Caco-2 (cell line): Measurements from ENCODE around the gene DGKQ. TPM values are rescaled to one million over a fixed set of nuclear protein-coding genes. Genes with fewer than 3 reads are reported as not detected.

ENCODE experiments used
- BruUV-seq: library from RNA; stranded (reverse); fragments of 400-500 nt; replicated peaks from 2 replicates; lab custom pipeline; 2021; lab: Mats Ljungman, UMichigan
- CTCF ChIA-PET: fragments of 300-600 bp; sonication (Branson Sonifier 250); formaldehyde crosslinking; loops from one replicate; lab custom pipeline; 2022; ENCODE audit warnings: antibody characterized with exemption; lab: Charles Lee
- POLR2A ChIA-PET: fragments of 300-600 bp; sonication (Branson Sonifier 250); formaldehyde crosslinking; loops from one replicate; lab custom pipeline; 2022; ENCODE audit warnings: antibody characterized with exemption; lab: Charles Lee
- DNase-seq, 2 experiments: peaks; one replicate each; pipeline versions ENCODE4 v3.0.0 to v3.0.0-alpha.2; 2020 to 2022
- H3K27me3 ChIP-seq: replicated peaks from 2 replicates; pipeline ENCODE4 v1.6.0; 2011; ENCODE audit warnings: low read length; ENCODE audit not compliant: control insufficient read depth, insufficient read depth
- H3K36me3 ChIP-seq: 2 replicates; pipeline ENCODE4 v1.5.1; 2011; ENCODE audit warnings: low read length; ENCODE audit not compliant: control insufficient read depth, insufficient read depth
- H3K4me1 ChIP-seq: fragments of 250-450 bp; sonication (Bioruptor Pico); 2 replicates; pipeline ENCODE4 v1.5.1; 2020; ENCODE audit warnings: mild to moderate bottlenecking
- H3K4me3 ChIP-seq: 2 replicates; pipeline ENCODE4 v1.5.1; 2011; ENCODE audit warnings: low read depth, mild to moderate bottlenecking, control low read depth, low read length
- H3K9me3 ChIP-seq: fragments of 250-450 bp; sonication (Bioruptor Pico); 2 replicates; pipeline ENCODE4 v1.5.1; 2020; ENCODE audit warnings: mild to moderate bottlenecking, moderate library complexity
- H3K27ac Mint-ChIP-seq: one replicate; pipeline ENCODE4 v1.8.0; 2022; ENCODE audit warnings: mixed read lengths; ENCODE audit not compliant: unreplicated experiment
- H3K27me3 Mint-ChIP-seq: one replicate; pipeline ENCODE4 v1.8.0; 2022; ENCODE audit warnings: mixed read lengths; ENCODE audit not compliant: insufficient read depth, unreplicated experiment
- H3K36me3 Mint-ChIP-seq: one replicate; pipeline ENCODE4 v1.8.0; 2022; ENCODE audit warnings: mild to moderate bottlenecking, mixed read lengths; ENCODE audit not compliant: insufficient read depth, unreplicated experiment
- H3K4me1 Mint-ChIP-seq: one replicate; pipeline ENCODE4 v1.8.0; 2022; ENCODE audit warnings: low read depth, mixed read lengths; ENCODE audit not compliant: unreplicated experiment
- H3K4me3 Mint-ChIP-seq: one replicate; pipeline ENCODE4 v1.8.0; 2022; ENCODE audit warnings: mild to moderate bottlenecking, moderate library complexity, mixed read lengths; ENCODE audit not compliant: unreplicated experiment
- H3K9me3 Mint-ChIP-seq: one replicate; pipeline ENCODE4 v1.8.0; 2022; ENCODE audit warnings: mixed read lengths; ENCODE audit not compliant: unreplicated experiment
- intact Hi-C: fragments of 100-400 bp; cut with micrococcal nuclease; formaldehyde crosslinking; loops from one replicate; pipeline ENCODE4 v1.10.0; 2022; ENCODE audit not compliant: unreplicated experiment
- total RNA-seq: library from RNA; stranded (reverse); gene quantifications from 2 replicates; pipeline ENCODE4 v1.2.3, GENCODE V29; 2022
- TF ChIP-seq, protein P1 (sequence below), 2 experiments: fragments of 200-600 bp in 1 of 2; IDR thresholded peaks; 1 replicate in 1 of 2; 2 replicates in 1 of 2; pipeline versions ENCODE4 v1.5.1 to v1.8.0; 2011 to 2022; ENCODE audit warnings: antibody characterized with exemption in 1 of 2, control low read depth in 1 of 2, inconsistent platforms in 1 of 2, low read depth in 1 of 2, low read length in 1 of 2, mild to moderate bottlenecking in 1 of 2, moderate library complexity in 1 of 2; ENCODE audit not compliant: insufficient read depth in 1 of 2, severe bottlenecking in 1 of 2, unreplicated experiment in 1 of 2

Gene DGKQ
- total RNA-seq, 1 experiment from 2014 or later, result 14.1 TPM

DNA sequence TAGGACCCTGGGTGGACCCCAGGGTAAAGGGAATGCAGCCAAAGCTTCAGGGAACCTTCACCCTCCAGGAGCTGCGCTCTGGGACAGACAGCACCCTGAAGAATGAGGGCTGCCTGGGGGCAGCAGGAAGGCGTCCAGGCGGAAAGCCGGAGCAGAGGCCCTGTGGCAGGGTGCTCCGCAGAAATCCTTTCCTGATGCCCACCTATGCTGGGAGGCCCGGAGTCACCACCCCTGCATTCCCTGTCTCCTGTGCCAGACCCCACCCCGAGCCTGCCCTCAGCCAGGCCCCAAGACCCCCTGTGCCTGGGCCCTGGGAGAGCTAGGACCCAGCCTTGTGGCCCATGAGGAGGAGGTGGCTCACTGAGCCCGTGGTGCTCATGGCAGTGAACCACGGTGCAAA, 1.3 kb upstream of the DGKQ start:
- Mint-ChIP-seq H3K36me3 (peaks cover 11% of the 10 kb centered on the region), H3K27ac (no peak overlapping the region), H3K9me3 (no peaks in the 10 kb centered on the region), H3K27me3 (no peaks in the 10 kb centered on the region), H3K4me1 (no peaks in the 10 kb centered on the region), H3K4me3 (no peak overlapping the region)
- H3K36me3 ChIP-seq, result no peaks in the 10 kb centered on the region
- POLR2A ChIA-PET, result no interaction called here
- CTCF ChIA-PET, result no interaction called here
- H3K27me3 ChIP-seq, result no peaks in the 10 kb centered on the region
- no TSS peak for BruUV-seq
- H3K4me1 ChIP-seq, result peaks cover 6% of the 10 kb centered on the region; the same call in 1 of the 2 replicates
- DNase-seq, result no peak
- TF ChIP-seq, protein P1, sequence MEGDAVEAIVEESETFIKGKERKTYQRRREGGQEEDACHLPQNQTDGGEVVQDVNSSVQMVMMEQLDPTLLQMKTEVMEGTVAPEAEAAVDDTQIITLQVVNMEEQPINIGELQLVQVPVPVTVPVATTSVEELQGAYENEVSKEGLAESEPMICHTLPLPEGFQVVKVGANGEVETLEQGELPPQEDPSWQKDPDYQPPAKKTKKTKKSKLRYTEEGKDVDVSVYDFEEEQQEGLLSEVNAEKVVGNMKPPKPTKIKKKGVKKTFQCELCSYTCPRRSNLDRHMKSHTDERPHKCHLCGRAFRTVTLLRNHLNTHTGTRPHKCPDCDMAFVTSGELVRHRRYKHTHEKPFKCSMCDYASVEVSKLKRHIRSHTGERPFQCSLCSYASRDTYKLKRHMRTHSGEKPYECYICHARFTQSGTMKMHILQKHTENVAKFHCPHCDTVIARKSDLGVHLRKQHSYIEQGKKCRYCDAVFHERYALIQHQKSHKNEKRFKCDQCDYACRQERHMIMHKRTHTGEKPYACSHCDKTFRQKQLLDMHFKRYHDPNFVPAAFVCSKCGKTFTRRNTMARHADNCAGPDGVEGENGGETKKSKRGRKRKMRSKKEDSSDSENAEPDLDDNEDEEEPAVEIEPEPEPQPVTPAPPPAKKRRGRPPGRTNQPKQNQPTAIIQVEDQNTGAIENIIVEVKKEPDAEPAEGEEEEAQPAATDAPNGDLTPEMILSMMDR (IDR thresholded peaks at IDR 0.05; ENCODE audit: insufficient read depth in 1 of 2, low read depth in 1 of 2, low read length in 1 of 2, severe bottlenecking in 1 of 2, unreplicated experiment in 1 of 2), result no peak
- no peak overlapping the region for H3K4me3 ChIP-seq
- H3K9me3 ChIP-seq, result no peaks in the 10 kb centered on the region; the same call in 1 of the 2 replicates
- intact Hi-C loops, result loop anchor here (5.0 kb wide), 1 partner anchor 42 kb away; the partner anchor contains the start of genes GAK and TMEM175

DNA sequence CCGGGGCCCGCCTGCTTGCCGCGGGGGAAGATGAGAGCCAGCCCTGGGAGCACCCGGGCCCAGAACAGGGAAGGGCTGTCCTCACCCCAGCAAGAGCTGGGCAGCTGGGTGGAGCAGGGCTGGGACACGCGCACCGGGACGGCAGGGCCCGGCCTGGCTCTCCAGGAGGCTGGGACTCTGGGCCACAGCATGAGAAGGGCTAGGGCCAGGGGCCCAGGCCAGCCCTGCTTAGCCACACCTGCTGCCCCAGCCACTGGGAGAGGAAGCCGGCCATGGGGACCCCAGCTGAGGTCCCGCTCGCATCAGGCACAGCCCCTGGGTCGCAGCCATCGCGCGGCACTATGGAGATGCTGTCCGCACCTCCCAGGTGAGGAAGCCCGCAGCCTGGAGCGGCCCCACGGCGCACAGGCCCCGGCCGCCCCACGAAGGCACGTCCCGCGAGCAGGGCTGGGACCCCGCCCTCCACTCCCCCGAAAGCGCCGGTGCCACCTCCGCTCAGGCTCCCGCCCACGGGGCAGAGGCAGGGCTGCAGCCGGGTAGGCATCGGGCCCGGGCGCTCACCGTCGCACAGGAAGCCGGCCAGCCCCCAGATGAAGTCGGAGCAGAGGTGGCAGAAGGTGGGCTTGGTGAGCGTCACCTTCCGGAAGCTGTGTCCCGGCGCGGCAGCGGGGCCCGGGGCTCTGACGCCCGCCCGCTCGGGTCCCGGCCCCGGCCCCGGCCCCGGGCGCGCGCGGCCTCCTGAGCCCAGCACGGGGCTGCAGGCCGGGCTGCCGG, 531 bp downstream of the DGKQ start:
- TF ChIP-seq, protein P1 (IDR thresholded peaks at IDR 0.05; ENCODE audit: insufficient read depth in 1 of 2, low read depth in 1 of 2, low read length in 1 of 2, severe bottlenecking in 1 of 2, unreplicated experiment in 1 of 2), result no peak
- Histone ChIP-seq H3K36me3 (no peaks in the 10 kb centered on the region), H3K4me1 (peaks cover 6% of the 10 kb centered on the region; the same call in 1 of the 2 replicates), H3K9me3 (no peaks in the 10 kb centered on the region; the same call in 1 of the 2 replicates), H3K4me3 (peak overlapping the region; percentile 70), H3K27me3 (no peaks in the 10 kb centered on the region)
- no peak for DNase-seq
- Mint-ChIP-seq H3K36me3 (peaks cover 11% of the 10 kb centered on the region), H3K4me3 (peak overlapping the region; percentile 64), H3K27me3 (no peaks in the 10 kb centered on the region), H3K27ac (no peak overlapping the region), H3K9me3 (no peaks in the 10 kb centered on the region), H3K4me1 (no peaks in the 10 kb centered on the region)
- POLR2A ChIA-PET, result interaction anchor here (0.6 kb wide), 1 partner anchor 14 kb away, joined by 3 read pairs; the partner anchor contains the start of gene IDUA
- BruUV-seq, result no TSS peak
- intact Hi-C loops, result loop anchor here (2.0 to 5.0 kb wide), 2 partner anchors 14 to 41 kb away; partner anchors contain the start of genes GAK, IDUA and TMEM175
- CTCF ChIA-PET, result no interaction called here

DNA sequence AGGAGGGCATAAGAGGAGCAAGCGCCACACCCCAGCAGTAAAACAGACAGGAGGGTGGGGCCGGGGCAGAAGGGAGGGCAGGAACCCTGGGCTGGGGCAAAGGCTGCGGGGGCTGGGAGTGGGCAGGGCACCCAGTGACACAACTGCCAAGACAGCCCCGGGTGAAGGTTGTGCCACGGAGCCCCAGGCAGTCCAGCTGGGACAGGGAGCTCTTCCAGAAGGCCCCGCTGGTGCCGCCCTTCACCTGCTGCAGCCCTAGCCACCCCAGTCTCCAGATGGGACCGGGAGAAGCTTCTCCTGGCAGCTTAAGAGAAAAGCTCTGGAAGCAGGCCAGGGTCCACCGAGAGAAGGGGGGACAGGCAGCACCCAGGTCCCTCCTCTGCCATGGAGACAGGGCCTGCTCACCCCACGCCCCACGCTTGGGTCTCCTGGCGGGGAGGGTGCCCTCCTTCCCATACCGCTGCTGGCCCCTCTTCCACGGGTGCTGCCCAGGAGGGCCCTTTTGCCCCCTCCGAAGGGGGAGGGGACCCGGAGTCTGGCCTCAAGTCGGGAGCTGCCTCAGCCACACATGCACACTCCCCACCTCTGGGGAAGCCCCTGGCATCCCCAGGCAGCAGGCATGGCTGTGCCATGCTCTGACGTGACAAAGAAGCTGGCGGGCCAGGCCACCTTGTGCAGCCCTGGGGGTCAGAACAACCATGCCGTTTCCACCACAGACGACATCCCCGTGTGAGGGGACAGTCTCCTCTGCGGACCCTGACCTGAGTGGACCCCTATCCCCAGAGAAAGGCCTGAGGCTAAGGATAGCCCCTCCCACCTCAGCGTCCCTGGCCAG, 1.5 kb downstream of the DGKQ start:
- Histone ChIP-seq H3K27me3 (no peaks in the 10 kb centered on the region), H3K36me3 (no peaks in the 10 kb centered on the region), H3K4me3 (peak overlapping the region; percentile 70), H3K4me1 (peaks cover 6% of the 10 kb centered on the region; the same call in 1 of the 2 replicates), H3K9me3 (no peaks in the 10 kb centered on the region; the same call in 1 of the 2 replicates)
- H3K9me3 Mint-ChIP-seq, result no peaks in the 10 kb centered on the region
- H3K27ac Mint-ChIP-seq, result no peak overlapping the region
- no TSS peak for BruUV-seq
- intact Hi-C loops, result loop anchor here (2.0 to 5.0 kb wide), 2 partner anchors 15 to 40 kb away; partner anchors contain the start of genes GAK, IDUA and TMEM175
- H3K4me3 Mint-ChIP-seq, result peak overlapping the region; percentile 64
- TF ChIP-seq, protein P1 (IDR thresholded peaks at IDR 0.05; ENCODE audit: insufficient read depth in 1 of 2, low read depth in 1 of 2, low read length in 1 of 2, severe bottlenecking in 1 of 2, unreplicated experiment in 1 of 2), result no peak
- no peaks in the 10 kb centered on the region for H3K27me3 Mint-ChIP-seq
- ChIA-PET POLR2A (no interaction called here), CTCF (no interaction called here)
- no peaks in the 10 kb centered on the region for H3K4me1 Mint-ChIP-seq
- peaks cover 11% of the 10 kb centered on the region for H3K36me3 Mint-ChIP-seq
- DNase-seq, result no peak
